HG02678 (cell line): ENCODE results near the gene TBC1D24.
A peak's percentile ranks its signal among the peaks of the same experiment; 100 is the strongest.
"Not testable (repeated sequence)": the region's sequence is repeated elsewhere in the genome, so short reads cannot be mapped to it uniquely, and the experiment has no call there.

Source experiments
- ATAC-seq: cut with Tn5 transposase; IDR thresholded peaks from one replicate; pipeline ENCODE4 v1.9.1; 2021; ENCODE audit warnings: mild to moderate bottlenecking, moderate library complexity; ENCODE audit not compliant: unreplicated experiment

The TBC1D24 gene

GRCh38 chr16:2474877-2475412 is at the start of gene TBC1D24:
Gene TBC1D24 (plus strand): TSS chr16:2475127. CDS start chr16:2496149, 21,022 bp downstream.
- ATAC-seq, result peak; percentile 58

DNA sequence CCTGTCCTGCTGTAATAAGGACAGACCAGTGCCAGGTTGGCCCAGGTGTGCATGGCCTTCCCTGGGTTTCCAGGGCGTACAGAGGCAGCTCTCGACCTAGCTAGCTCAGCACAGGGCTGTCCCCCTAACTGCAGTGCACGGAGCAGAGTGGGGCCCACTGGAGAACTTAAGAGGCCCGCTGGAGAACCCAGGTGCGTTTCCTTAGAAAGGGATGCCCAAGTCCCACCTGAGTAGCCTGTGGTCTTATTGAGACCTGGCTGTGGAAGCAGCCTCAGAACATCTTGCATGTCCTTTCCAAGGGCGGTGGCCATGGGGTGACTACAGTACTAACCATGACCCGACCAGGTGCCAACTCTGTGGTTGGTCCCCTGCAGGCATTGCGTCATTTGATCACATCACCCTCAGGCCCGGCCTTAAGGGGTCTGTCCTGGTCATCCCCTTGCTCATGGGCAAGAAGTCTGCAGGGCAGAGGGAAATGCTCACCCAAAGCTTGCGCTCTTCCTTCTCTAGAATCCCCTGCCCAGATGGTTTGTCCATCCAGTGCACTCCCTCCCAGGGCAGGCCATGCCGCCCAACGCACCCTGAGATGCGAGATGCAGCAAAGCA is 49.0 kb upstream of the TBC1D24 start:
- ATAC-seq, result no peak

DNA sequence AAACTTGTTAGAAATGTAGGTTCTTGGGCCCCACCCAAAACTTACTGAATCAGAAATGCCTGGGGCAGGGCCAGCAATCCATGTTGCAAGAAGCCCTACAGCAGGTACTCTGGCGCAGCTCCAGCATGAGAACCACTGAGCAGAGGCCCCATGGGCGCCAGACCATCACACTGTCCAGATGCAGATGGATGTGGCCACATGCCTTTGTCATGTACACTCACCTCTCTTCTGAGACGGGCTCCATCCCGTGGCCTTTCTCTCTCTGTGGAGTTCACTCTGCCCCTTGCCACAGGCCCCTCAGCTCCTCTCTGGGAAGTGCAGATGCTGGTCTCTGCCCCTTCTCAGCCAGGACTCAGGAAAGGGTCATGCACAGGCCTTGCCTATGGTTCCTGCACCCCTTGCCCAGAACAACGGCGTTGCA is 48.0 kb upstream of the TBC1D24 start:
- ATAC-seq, result no peak

DNA sequence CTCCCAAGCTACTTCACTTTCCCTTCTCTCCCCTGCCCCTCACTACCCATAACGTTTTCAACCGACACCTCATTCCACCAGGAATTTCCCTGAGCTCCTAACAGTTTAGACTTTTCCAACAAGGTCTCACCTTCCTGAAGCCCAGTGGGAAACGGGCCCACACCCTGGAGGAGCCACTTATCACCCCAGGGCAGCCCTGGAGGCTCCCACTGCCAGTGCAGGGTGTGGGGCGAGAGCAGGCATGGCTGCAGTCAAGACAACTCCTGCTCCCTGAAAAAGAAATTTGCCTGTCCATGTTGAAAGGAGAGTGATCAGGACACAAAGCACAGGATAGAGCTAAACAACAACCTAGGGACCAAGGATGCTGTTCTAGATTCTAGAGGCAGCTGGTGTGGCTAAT is 47.4 kb upstream of the TBC1D24 start:
- no peak for ATAC-seq

- no peak for ATAC-seq
Observed at GRCh38 chr16:2428051-2428783, 46.7 kb upstream of the TBC1D24 start.

- no peak for ATAC-seq
Observed at GRCh38 chr16:2428784-2429033, 46.2 kb upstream of the TBC1D24 start.

DNA sequence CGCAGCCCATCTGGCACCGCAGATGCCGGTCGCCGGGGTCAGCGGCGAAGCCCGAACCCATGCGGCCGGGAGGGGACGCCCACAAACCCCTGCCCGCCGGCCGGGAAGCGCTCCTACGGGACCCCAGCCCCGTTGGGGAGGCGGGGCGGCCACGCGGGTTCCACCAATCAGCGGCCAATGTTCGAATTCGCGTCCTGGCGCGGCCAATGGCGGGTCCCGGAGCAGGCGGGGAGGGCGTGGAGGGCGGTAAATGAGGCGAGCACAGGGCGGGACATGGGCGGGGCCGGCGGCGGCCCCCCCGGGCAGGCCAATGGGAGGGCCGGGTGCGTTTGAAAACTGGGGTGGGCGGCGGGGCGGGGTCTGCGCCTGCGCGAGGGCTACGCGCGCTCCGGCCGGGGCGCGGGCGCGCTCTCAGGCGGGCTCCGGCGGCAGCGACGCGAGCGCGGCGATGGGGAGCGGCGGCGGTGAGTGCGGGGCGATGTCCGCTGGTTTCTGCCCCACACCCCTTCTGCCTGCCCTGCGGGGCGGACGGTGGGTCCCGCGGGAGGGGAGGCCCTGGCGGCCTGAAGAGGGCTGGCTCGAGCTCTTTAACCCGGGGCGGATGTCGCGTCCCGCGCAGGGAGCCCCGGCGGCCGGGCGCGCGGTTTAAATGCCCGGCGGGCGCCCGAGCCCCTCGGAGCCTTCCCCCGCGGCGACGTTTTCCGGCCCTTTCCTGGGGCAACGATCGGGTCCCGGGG is 45.7 kb upstream of the TBC1D24 start, which contains the start of gene CCNF:
CCNF (plus strand) TSS at position 414 of the 737 bp plus-strand sequence; CDS start at position 449, 35 bp downstream.
- peak; percentile 87 for ATAC-seq

GRCh38 chr16:2429771-2430663 is 44.9 kb upstream of the TBC1D24 start:
- ATAC-seq, result peak; percentile 2

DNA sequence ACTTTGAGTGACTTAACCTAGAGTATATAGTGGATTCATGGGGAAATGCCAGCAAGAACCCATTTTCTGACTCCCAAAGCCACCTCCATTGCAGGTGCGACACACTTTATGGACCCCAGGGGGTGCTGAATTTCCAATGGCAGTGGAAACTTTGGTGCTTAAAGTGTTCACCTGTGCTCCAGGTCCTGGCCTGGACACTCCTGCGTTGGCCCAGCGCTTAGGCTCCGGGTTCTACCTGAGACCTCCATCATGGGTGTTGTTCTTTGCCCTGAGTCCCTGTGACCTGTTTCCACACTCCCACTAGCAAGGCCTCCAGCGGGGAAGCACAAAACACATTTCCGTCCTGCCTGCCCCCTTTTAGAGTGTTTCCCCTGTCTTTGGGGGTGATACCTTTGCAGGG is 42.6 kb upstream of the TBC1D24 start:
- no peak for ATAC-seq

- no peak for ATAC-seq
Observed at GRCh38 chr16:2432801-2433505, 42.0 kb upstream of the TBC1D24 start.

- ATAC-seq, result not testable (repeated sequence)
Observed at GRCh38 chr16:2435236-2435635, 39.7 kb upstream of the TBC1D24 start.

DNA sequence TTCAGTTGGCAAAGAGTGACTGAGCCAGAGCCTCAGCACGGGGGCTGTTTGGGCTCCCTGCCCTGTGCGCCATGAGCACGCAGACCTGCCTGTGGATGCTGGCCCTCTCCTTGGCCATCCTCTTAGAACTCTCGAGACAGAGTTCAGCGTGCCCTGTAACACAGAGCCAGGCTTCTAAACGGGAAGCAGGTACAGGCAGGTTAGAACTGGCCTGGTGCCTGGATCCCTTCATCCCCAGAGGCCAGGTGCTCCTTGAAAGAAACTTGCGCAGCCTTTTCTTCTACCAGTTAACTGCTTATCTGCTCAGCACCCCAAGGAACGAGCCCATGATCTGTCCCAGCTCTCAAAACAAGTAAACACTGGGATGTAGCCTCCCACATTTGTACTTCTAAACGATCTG is 38.8 kb upstream of the TBC1D24 start:
- no peak for ATAC-seq

GRCh38 chr16:2437032-2437790 is 37.7 kb upstream of the TBC1D24 start:
- no peak for ATAC-seq

GRCh38 chr16:2438121-2438520 is 36.8 kb upstream of the TBC1D24 start:
- no peak for ATAC-seq

- ATAC-seq, result no peak
Observed at GRCh38 chr16:2439598-2439997, 35.3 kb upstream of the TBC1D24 start.

DNA sequence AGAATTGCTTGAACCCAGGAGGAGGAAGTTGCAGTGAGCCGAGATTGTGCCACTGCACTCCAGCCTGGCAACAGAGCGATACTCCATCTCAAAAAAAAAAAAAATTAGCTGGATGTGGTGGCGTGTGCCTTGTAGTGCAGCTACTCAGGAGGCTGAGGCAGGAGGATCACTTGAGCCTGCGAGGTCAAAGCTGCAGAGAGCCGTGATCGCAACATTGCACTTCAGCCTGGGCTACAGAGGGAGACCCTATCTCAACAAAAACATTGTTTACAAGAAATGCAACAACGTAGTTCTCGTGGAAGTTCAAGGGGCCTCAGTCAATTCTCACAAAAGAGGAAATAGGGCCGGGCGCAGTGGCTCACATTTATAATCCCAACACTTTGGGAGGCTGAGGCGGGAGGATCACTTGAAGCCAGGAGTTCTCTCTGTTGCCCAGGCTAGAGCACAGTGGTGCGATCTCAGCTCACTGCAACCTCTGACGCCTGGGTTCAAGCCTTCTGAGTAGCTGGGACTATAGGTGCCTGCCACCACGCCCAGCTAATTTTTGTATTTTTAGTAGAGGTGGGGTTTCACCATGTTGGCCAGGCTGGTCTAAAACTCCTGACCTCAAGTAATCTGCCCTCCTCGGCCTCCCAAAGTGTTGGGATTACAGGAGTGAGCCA is 33.7 kb upstream of the TBC1D24 start:
- not testable (repeated sequence) for ATAC-seq

- no peak for ATAC-seq
Observed at GRCh38 chr16:2443555-2443954, 31.4 kb upstream of the TBC1D24 start.

DNA sequence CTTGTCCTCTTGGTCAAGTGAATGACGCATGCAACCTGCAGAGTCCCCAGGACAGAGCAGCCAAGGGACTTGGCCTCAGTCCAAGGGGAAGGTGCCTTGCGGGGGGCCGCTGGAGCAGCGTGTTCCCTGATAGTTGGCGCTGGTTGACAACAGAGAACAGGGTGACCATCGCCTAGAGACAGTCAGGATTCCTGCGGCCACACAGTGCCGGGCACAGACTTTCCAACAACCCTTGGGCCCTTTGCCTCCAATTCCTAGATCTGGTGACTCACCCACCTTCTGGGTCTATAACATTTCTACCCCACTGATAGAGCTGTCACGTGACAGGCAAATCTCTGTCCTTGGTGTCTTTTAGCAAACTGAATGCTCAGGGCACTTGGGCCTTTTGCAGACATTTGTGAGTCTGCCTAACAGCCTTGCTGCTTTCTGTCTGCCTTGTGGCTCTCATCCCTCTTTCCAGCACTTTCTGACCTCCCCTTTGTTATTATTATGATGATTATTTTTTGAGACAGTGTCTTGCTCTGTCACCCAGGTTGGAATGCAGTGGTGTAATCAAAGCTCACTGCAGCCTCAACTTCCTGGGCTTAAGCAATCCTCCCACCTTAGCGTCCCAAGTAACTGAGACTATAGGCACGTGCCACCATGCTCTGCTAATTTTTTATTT is 26.9 kb upstream of the TBC1D24 start:
- ATAC-seq, result no peak
